Right cardiac atrium (tissue), 5 donors: ENCODE data around the gene CDC37. TPM values are rescaled to one million over a fixed set of nuclear protein-coding genes. Genes with fewer than 3 reads are reported as not detected.
"Not testable (repeated sequence)": the region's sequence is repeated elsewhere in the genome, so short reads cannot be mapped to it uniquely, and the experiment has no call there.

Source experiments
- ATAC-seq, 2 donors: fragments of 200-7000 bp; cut with Tn5 transposase; one replicate each; pipeline versions ENCODE4 v1.8.0 to v1.9.1; 2020; ENCODE audit warnings: moderate library complexity in 2 of 2, mild to moderate bottlenecking in 1 of 2
- DNase-seq, 3 donors: peaks; one replicate each; pipeline ENCODE4 v3.0.0-alpha.2; 2020
- H3K27ac ChIP-seq: one replicate; pipeline ENCODE4 v1.5.1; 2013; ENCODE audit warnings: mild to moderate bottlenecking, low read length, control low read depth, moderate library complexity
- H3K27me3 ChIP-seq: one replicate; pipeline ENCODE4 v1.6.1; 2013; ENCODE audit not compliant: control insufficient read depth, insufficient read depth
- H3K4me1 ChIP-seq: one replicate; pipeline ENCODE4 v1.6.1; 2013; ENCODE audit warnings: low read length; ENCODE audit not compliant: control insufficient read depth, insufficient read depth
- H3K4me3 ChIP-seq: one replicate; pipeline ENCODE4 v1.5.1; 2013; ENCODE audit warnings: low read length, control low read depth
- H3K9me3 ChIP-seq: one replicate; pipeline ENCODE4 v1.6.1; 2013; ENCODE audit warnings: low read length; ENCODE audit not compliant: control insufficient read depth
- whole genome bisulfite sequencing: extraction: QIAGEN DNeasy Blood & Tissue Kit; methylation state at CpG from one replicate; pipeline ENCODE4 v1.1.7; 2013; 5-methylcytosine and 5-hydroxymethylcytosine counted together
- intact Hi-C, 4 donors: fragments of 100-400 bp; cut with DNase I; formaldehyde crosslinking; loops; one replicate each; pipeline versions ENCODE4 v1.11.0 to v1.14.0; 2022 to 2023
- polyA plus RNA-seq: library from polyadenylated mRNA; stranded (reverse); fragments of 200-250 nt; gene quantifications from one replicate; pipeline ENCODE4 v1.2.3, GENCODE V29; 2013
- total RNA-seq, 4 donors: library from RNA; stranded (reverse); fragmentation: NEBNext Ultra II Directional; extraction: Animal tissue kit (Norgen Biotek cat#: 25700); gene quantifications; one replicate each; pipeline ENCODE4 v1.2.1, GENCODE V29; 2021
- donor health status: healthy with polysubstance abuse.
- donor health status: DM: no; HTN: yes; CAD: no.
- donor health status: DM: no; HTN: no; CAD: no.
- donor health status: DM: no; HTN: yes; CAD: no; lungs with severe emphysema.
- donor health status: DM: yes; HTN: yes; CAD: no.

CDC37 gene
- total and polyA plus RNA-seq, 5 donors = 131 to 228 (median 132) TPM

GRCh38 chr19:10392120-10392519, 11.2 kb downstream of the CDC37 start:
- DNase-seq (no peak), ATAC-seq (no peak)
- Histone ChIP-seq H3K27ac (no peak overlapping the region), H3K4me1 (no peaks in the 10 kb centered on the region), H3K9me3 (no peaks in the 10 kb centered on the region), H3K4me3 (no peak overlapping the region), H3K27me3 (no peaks in the 10 kb centered on the region)
- intact Hi-C loops = loop anchor here in 1 of 4 donors (5.0 kb wide), 1 partner anchor 135 kb away; no protein-coding TSS in a partner anchor
- WGBS = 84% methylated on average over 6 of the region's 6 CpGs

- peak; percentile 47 to 84 (median 80) for DNase-seq
- 53% methylated on average over 9 of the region's 9 CpGs for WGBS
- no peaks in the 10 kb centered on the region for H3K9me3 ChIP-seq
- peak; percentile 59 to 62 for ATAC-seq
- intact Hi-C loops = loop anchor here (2.0 to 5.0 kb wide), 4 partner anchors 122 to 460 kb away; no protein-coding TSS in a partner anchor
- no peak overlapping the region for H3K4me3 ChIP-seq
- H3K27ac ChIP-seq = no peak overlapping the region
- H3K27me3 ChIP-seq = no peaks in the 10 kb centered on the region
- no peaks in the 10 kb centered on the region for H3K4me1 ChIP-seq
Measured at GRCh38 chr19:10390652-10391286, 12.6 kb downstream of the CDC37 start.

- Histone ChIP-seq H3K27ac (no peak overlapping the region), H3K4me3 (no peak overlapping the region), H3K9me3 (no peaks in the 10 kb centered on the region), H3K4me1 (no peaks in the 10 kb centered on the region), H3K27me3 (no peaks in the 10 kb centered on the region)
- ATAC-seq (peak; percentile 13 to 17), DNase-seq (no peak)
- WGBS = 48% methylated on average over 12 of the region's 12 CpGs
- intact Hi-C loops = loop anchor here (2.0 to 5.0 kb wide), 4 partner anchors 121 to 459 kb away; no protein-coding TSS in a partner anchor
Measured at GRCh38 chr19:10389863-10390262, 13.5 kb downstream of the CDC37 start.

GRCh38 chr19:10388957-10389356, 14.4 kb downstream of the CDC37 start:
- Histone ChIP-seq H3K27ac (no peak overlapping the region), H3K9me3 (no peaks in the 10 kb centered on the region), H3K4me3 (no peak overlapping the region), H3K27me3 (no peaks in the 10 kb centered on the region), H3K4me1 (no peaks in the 10 kb centered on the region)
- peak; percentile 62 to 68 for ATAC-seq
- peak; percentile 85 to 96 (median 92) for DNase-seq
- WGBS = 0% methylated on average over 3 of the region's 3 CpGs
- intact Hi-C loops = loop anchor here in 1 of 4 donors (2.0 kb wide), 1 partner anchor 120 kb away; no protein-coding TSS in a partner anchor

GRCh38 chr19:10384580-10384979, 18.8 kb downstream of the CDC37 start:
- intact Hi-C loops = no loop called here
- no peak overlapping the region for H3K4me3 ChIP-seq
- DNase-seq (no peak), ATAC-seq (no peak)
- no peaks in the 10 kb centered on the region for H3K9me3 ChIP-seq
- H3K27me3 ChIP-seq = no peaks in the 10 kb centered on the region
- H3K4me1 ChIP-seq = no peaks in the 10 kb centered on the region
- no peak overlapping the region for H3K27ac ChIP-seq
- WGBS = 73% methylated on average over 9 of the region's 9 CpGs

- DNase-seq, H3K27ac ChIP-seq, H3K4me1 ChIP-seq, H3K27me3 ChIP-seq, H3K4me3 ChIP-seq, intact Hi-C loops, H3K9me3 ChIP-seq, ATAC-seq: not testable (repeated sequence)
- WGBS = 93% methylated on average over 8 of the region's 8 CpGs
Measured at GRCh38 chr19:10383223-10383499, 20.2 kb downstream of the CDC37 start.

GRCh38 chr19:10380313-10381102, 22.8 kb downstream of the CDC37 start, which contains the start of gene TYK2:
TYK2 (minus strand) TSS chr19:10380572; CDS start chr19:10378406, 2,166 bp downstream.
- no peaks in the 10 kb centered on the region for H3K27me3 ChIP-seq
- H3K4me3 ChIP-seq = peak within 1 kb of the TSS; percentile 85
- DNase-seq = peak; percentile 98 to 99 (median 99)
- WGBS = under 1% methylated on average over 58 of the region's 58 CpGs
- peak; percentile 99 for ATAC-seq
- no peaks in the 10 kb centered on the region for H3K9me3 ChIP-seq
- intact Hi-C loops = no loop called here
- no peaks in the 10 kb centered on the region for H3K4me1 ChIP-seq
- peak within 1 kb of the TSS; percentile 58 for H3K27ac ChIP-seq

- DNase-seq = no peak
- no peak for ATAC-seq
- 2% methylated on average over 10 of the region's 10 CpGs for WGBS
- H3K9me3 ChIP-seq = no peaks in the 10 kb centered on the region
- H3K4me1 ChIP-seq = no peaks in the 10 kb centered on the region
- H3K27ac ChIP-seq = peak overlapping the region; percentile 54
- H3K4me3 ChIP-seq = peak overlapping the region; percentile 85
- no peaks in the 10 kb centered on the region for H3K27me3 ChIP-seq
- intact Hi-C loops = no loop called here
Measured at GRCh38 chr19:10379880-10380312, 23.4 kb downstream of the CDC37 start.

GRCh38 chr19:10378124-10378523, 25.2 kb downstream of the CDC37 start:
- intact Hi-C loops = no loop called here
- no peaks in the 10 kb centered on the region for H3K4me1 ChIP-seq

GRCh38 chr19:10377140-10377640, 26.2 kb downstream of the CDC37 start:
- intact Hi-C loops = not testable (repeated sequence)

More at GRCh38 chr19:10378124-10378523, 25.2 kb downstream of the CDC37 start:
- no peak overlapping the region for H3K27ac ChIP-seq
- no peak for ATAC-seq
- H3K9me3 ChIP-seq = no peaks in the 10 kb centered on the region
- no peak overlapping the region for H3K4me3 ChIP-seq
- no peak for DNase-seq
- 96% methylated on average over 8 of the region's 8 CpGs for WGBS
- H3K27me3 ChIP-seq = no peaks in the 10 kb centered on the region

GRCh38 chr19:10374931-10375330, 28.4 kb downstream of the CDC37 start:
- 88% methylated on average over 5 of the region's 5 CpGs for WGBS
- H3K9me3 ChIP-seq = no peaks in the 10 kb centered on the region
- ATAC-seq (no peak), DNase-seq (no peak)
- no peak overlapping the region for H3K4me3 ChIP-seq
- intact Hi-C loops = no loop called here
- H3K27ac ChIP-seq = no peak overlapping the region
- no peaks in the 10 kb centered on the region for H3K27me3 ChIP-seq
- no peaks in the 10 kb centered on the region for H3K4me1 ChIP-seq

More at GRCh38 chr19:10377140-10377640, 26.2 kb downstream of the CDC37 start:
- not testable (repeated sequence) for H3K27me3 ChIP-seq, H3K4me3 ChIP-seq, DNase-seq, H3K9me3 ChIP-seq, ATAC-seq, H3K4me1 ChIP-seq, H3K27ac ChIP-seq
- 96% methylated on average over 2 of the region's 2 CpGs for WGBS
